Activated naive CD4-positive, alpha-beta T cell treated with Interleukin-2 at 50 U/mL for 16 hours (primary cell): Measurements from ENCODE around the gene NUDT16.
"Not testable (repeated sequence)": the region's sequence is repeated elsewhere in the genome, so short reads cannot be mapped to it uniquely, and the experiment has no call there.

Experiments used
- DNase-seq: peaks from one replicate; pipeline ENCODE4 v3.0.0-alpha.2; 2020

Gene NUDT16

GRCh38 chr3:131381445-131382291 lies at the start of gene NUDT16:
NUDT16 (plus strand) TSS chr3:131381774; CDS start chr3:131381805, 31 bp downstream.
- DNase-seq = peak; percentile 98

DNA sequence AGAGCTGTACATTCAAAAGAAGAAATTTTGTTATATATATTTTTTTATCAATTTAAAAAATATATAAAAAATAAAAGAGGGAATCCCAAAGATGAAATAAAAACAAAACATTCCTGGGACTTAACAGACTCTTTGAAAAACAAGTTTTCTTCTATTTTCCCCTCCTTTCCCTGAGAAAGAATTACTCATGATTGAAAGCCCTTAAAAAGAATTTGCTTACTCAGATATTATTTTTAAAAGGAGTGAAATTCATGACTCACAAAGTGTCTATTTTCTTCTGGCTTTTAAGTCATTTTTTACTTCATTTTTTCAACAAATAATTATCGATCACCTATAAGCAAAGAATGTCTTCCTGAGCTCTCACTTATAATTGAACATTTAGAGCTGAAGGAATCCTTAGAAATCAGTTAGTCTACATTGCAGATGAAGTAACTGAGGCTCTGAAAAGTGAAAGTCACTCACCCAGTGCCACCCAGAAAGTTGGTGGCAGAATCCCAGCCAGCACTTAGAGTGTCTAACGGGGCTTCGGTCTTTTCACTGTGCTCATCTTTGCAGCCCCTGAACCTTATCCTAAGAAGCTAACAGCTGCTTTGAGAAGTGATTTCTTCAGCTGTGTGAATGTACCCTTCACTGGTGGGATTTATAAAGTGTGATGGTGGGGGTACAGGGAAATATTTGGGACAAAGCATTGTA lies 42.5 kb upstream of the NUDT16 start:
- no peak for DNase-seq

- DNase-seq = no peak
These were observed 39.8 kb upstream of the NUDT16 start for GRCh38 chr3:131341761-131342160.

DNA sequence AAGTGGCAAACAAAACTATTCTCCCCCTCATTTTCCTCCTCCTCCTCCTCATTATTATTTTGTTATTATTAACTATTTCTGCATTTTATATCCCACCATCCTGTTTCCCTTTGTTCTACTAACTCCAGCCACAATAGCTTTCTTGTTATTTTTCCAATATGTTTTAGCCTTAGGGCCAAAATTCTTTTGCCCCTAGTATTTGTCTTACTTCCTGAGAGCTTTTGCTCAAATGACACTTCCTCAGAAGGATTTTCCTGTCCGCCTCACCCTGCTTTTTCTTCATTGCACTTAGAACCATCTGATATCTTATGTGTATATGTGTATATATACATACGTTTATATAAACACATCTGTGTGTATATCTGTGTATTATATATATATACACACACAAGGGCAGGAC lies 32.7 kb upstream of the NUDT16 start:
- DNase-seq = no peak

- no peak for DNase-seq
These were observed 32.1 kb upstream of the NUDT16 start for GRCh38 chr3:131349454-131349853.

- DNase-seq = no peak
These were observed 31.6 kb upstream of the NUDT16 start for GRCh38 chr3:131349946-131350347.

- DNase-seq = no peak
These were observed 31.1 kb upstream of the NUDT16 start for GRCh38 chr3:131350506-131350905.

DNA sequence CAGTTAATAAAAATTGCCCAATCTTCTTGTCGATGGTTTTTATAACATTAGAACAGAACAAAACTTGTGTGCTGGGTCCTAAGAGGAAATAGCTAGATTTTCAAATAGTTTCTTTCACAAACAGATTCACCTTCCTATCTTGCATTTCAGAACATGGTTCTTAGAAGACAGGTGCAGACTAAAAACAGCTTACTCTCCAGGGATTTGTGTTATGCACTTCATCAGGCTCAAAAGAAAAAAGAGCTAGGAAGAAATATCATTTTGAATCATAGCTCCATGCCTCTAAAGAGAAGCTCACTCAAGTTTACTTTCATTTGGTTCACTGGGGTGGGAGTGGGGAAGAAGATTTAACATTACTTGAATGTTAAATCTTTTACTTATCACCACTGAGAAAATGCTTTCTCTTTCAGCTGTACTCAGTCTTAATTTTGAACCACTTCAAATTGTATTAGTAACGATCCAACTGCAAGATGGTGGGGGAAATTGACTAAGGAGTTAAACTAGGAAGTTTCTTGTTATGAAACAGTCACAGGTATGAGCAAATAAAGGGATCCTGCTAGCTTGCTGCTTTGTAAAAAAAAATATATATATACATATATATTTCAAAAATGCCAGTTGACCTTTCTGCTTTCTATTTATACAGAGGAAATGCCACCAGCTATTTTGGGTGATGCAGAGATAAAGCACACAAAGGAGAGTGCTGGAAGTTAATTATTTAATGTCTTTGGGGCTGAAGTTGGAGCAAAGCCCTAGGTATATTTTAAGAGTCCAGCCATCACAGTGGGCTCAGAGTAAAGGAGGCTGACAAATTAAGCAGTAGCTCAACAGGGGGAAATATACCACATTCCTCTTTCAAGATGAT lies 28.3 kb upstream of the NUDT16 start:
- DNase-seq = no peak

GRCh38 chr3:131353986-131354385 lies 27.6 kb upstream of the NUDT16 start:
- no peak for DNase-seq

DNA sequence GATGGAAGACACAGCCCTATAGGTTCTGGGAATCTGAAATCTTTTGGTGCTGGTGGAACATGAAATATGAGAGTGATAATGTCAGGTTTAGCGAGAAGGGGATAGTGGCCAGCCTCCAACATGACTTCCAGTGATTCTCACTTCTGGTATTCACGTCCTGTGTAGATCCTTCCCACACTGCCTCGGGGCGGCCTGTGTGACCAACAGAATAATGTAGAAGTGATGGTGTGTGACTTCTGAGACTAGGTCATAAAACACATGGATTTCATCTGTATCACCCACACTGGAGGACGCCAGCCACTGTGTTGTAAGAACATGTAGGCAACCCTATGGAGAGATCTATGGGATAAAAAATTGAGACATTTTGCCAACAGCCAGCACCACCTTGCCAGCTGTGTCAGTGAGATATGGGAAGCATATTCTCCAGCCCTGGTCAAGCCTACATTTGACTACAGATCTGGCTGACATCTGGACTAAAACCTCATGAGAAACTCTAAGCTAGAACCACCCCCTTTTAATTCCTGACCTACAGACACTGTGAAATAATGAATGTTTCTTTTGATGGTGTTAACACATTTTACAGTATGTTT lies 25.5 kb upstream of the NUDT16 start:
- no peak for DNase-seq

DNA sequence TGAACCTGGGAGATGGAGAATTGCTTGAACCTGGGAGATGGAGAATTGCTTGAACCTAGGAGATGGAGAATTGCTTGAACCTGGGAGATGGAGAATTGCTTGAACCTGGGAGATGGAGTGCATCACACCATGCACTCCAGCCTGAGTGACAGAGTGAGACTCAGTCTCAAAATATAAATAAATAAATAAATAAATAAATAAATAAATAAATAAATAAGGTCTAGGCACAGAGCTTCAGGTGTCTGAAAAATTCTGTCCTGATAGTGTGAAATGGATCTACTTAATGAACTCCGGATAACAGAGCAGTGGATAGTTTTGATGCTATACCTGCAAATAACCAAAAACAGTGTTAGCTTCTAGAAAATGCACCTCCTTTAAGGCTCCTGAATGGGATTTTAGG lies 24.3 kb upstream of the NUDT16 start:
- no peak for DNase-seq

GRCh38 chr3:131360191-131360755 lies 21.3 kb upstream of the NUDT16 start:
- no peak for DNase-seq

DNA sequence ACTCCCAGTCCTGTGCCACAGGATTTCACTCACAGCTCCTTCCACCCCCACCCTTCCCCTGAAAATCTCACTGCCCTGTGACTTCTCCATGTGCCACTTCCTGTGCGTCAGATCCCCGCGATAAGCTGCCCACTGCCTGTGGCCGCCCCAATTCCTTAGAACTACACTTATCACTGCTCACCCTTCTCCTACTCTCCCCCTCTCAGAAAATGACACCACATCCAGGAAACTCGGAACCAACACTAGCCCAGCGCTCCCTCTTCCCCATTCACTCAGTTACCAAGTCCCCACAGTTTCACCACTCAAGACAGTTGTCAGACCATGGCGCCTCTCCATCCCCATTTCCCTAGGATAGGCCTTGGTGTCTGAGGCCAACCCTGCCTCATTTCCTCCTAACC lies 20.5 kb upstream of the NUDT16 start:
- not testable (repeated sequence) for DNase-seq

GRCh38 chr3:131361464-131362421 lies 19.8 kb upstream of the NUDT16 start:
- no peak for DNase-seq

GRCh38 chr3:131363275-131363674 lies 18.3 kb upstream of the NUDT16 start:
- DNase-seq = no peak

DNA sequence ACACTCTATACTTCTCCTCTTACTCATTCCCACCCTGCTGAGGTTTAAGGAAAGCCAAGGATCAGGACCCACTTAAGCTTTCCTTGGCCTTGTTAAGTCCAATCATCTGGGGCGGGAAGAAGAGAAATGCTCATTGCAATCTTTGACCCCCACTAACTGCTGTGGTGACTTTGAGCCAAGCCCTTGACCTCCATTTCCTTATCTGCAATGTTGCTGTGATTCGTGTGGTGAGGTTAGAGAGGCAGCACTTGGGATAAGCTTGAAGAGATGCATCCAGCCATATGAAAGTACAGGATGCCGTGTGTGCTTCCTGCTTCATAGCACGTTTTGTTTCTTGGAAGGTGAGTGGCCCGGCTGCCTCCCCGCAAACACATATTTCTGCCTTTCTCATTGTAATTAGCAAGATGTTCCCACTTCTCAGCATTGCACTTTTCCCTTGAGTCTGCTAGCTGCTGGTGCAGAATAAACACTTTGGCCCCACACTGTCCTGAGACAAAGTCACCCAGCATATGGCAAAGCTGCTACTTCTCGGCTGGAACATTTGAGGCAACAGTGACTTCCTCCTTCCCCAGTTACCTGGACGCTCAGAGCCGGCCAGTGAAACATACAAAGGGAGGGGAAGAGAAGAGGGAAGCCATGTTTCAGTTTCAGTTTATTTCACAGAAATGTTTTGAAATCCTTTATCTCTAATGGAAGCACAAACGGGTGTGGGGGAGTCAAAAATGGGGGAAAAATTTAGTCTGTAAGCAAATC lies 10.5 kb upstream of the NUDT16 start:
- no peak for DNase-seq

GRCh38 chr3:131371688-131372066 lies 9.9 kb upstream of the NUDT16 start:
- DNase-seq = no peak

- DNase-seq = no peak
These were observed 6.8 kb upstream of the NUDT16 start for GRCh38 chr3:131374741-131375140.

- DNase-seq = not testable (repeated sequence)
These were observed 641 bp upstream of the NUDT16 start for GRCh38 chr3:131380821-131381444.
